Activated CD8-positive, alpha-beta memory T cell treated with anti-CD3 and anti-CD28 coated beads, Interleukin-2, amount 50 U/mL, for 24 hours (primary cell): Measurements from ENCODE around the gene CTDSPL.
A peak's percentile ranks its signal among the peaks of the same experiment; 100 is the strongest.
"Not testable (repeated sequence)": the region's sequence is repeated elsewhere in the genome, so short reads cannot be mapped to it uniquely, and the experiment has no call there.

Experiments
- DNase-seq: peaks from one replicate; pipeline ENCODE4 v3.0.0-alpha.2; 2020; ENCODE audit errors: extremely low read depth

Gene CTDSPL

GRCh38 chr3:37987751-37988179 lies 126.1 kb downstream of the CTDSPL start:
- no peak for DNase-seq

GRCh38 chr3:37988376-37988775 lies 126.7 kb downstream of the CTDSPL start:
- DNase-seq: not testable (repeated sequence)

GRCh38 chr3:37988931-37989525 lies 127.3 kb downstream of the CTDSPL start:
- DNase-seq: no peak

- DNase-seq: no peak
Measured at GRCh38 chr3:37989821-37990480, 128.3 kb downstream of the CTDSPL start.

- DNase-seq: no peak
Measured at GRCh38 chr3:37990527-37990926, 128.8 kb downstream of the CTDSPL start, which contains the start of gene VILL. Gene VILL (plus strand): TSS chr3:37990786. CDS start chr3:37993673, 2,887 bp downstream.

GRCh38 chr3:37991109-37991508 lies 129.4 kb downstream of the CTDSPL start:
- DNase-seq: no peak

- no peak for DNase-seq
Measured at GRCh38 chr3:37991823-37992222, 130.1 kb downstream of the CTDSPL start.

GRCh38 chr3:37992271-37993066 lies 130.8 kb downstream of the CTDSPL start:
- no peak for DNase-seq

- DNase-seq: no peak
Measured at GRCh38 chr3:37993067-37993455, 131.4 kb downstream of the CTDSPL start.

GRCh38 chr3:37993460-37993819 lies 131.8 kb downstream of the CTDSPL start:
- no peak for DNase-seq

GRCh38 chr3:37993820-37994638 lies 132.3 kb downstream of the CTDSPL start:
- DNase-seq: peak; percentile 42

GRCh38 chr3:37994639-37994972 lies 132.9 kb downstream of the CTDSPL start:
- no peak for DNase-seq

- DNase-seq: no peak
Measured at GRCh38 chr3:37995652-37996641, 134.3 kb downstream of the CTDSPL start.

GRCh38 chr3:37996785-37997301 lies 135.2 kb downstream of the CTDSPL start:
- DNase-seq: peak; percentile 69

- DNase-seq: no peak
Measured at GRCh38 chr3:37997342-37997741, 135.7 kb downstream of the CTDSPL start.

GRCh38 chr3:37997791-37998370 lies 136.2 kb downstream of the CTDSPL start:
- DNase-seq: no peak

- DNase-seq: no peak
Measured at GRCh38 chr3:37999836-38000235, 138.2 kb downstream of the CTDSPL start.

- no peak for DNase-seq
Measured at GRCh38 chr3:38000242-38000916, 138.7 kb downstream of the CTDSPL start.

GRCh38 chr3:38000965-38001455 lies 139.3 kb downstream of the CTDSPL start:
- no peak for DNase-seq
